Panc1 (cell line): ENCODE results near the gene CELSR2. TPM values are rescaled to one million over a fixed set of nuclear protein-coding genes. Genes with fewer than 3 reads are reported as not detected.

Source experiments
- ATAC-seq: fragments of 200-7000 bp; cut with Tn5 transposase; 2 replicates; pipeline ENCODE4 v1.9.1; 2020; ENCODE audit warnings: mild to moderate bottlenecking, moderate library complexity
- BruUV-seq: library from RNA; stranded (reverse); fragments of 400-500 nt; replicated peaks from 2 replicates; lab custom pipeline; 2021; lab: Mats Ljungman, UMichigan
- CTCF ChIA-PET: fragments of 300-600 bp; sonication (Branson Sonifier 250); formaldehyde crosslinking; loops from one replicate; lab custom pipeline; 2022; ENCODE audit warnings: antibody characterized with exemption; lab: Charles Lee
- POLR2A ChIA-PET: fragments of 300-600 bp; sonication (Branson Sonifier 250); formaldehyde crosslinking; loops from one replicate; lab custom pipeline; 2022; ENCODE audit warnings: antibody characterized with exemption; lab: Charles Lee
- DNase-seq: peaks from one replicate; pipeline ENCODE4 v3.0.0-alpha.2; 2010; ENCODE audit warnings: low read depth, low spot score
- H3K27ac ChIP-seq: 2 replicates; pipeline ENCODE4 v1.5.1; 2011; ENCODE audit warnings: mild to moderate bottlenecking, low read length, inconsistent platforms
- H3K27me3 ChIP-seq: fragments of 200-500 bp; sonication (Bioruptor generic); 2 replicates; pipeline ENCODE4 v1.6.0; 2014; ENCODE audit warnings: low read length, inconsistent platforms; ENCODE audit not compliant: control insufficient read depth, insufficient read depth
- H3K36me3 ChIP-seq: fragments of 200-500 bp; sonication (Bioruptor generic); 2 replicates; pipeline ENCODE4 v1.5.1; 2014; ENCODE audit warnings: inconsistent platforms, mild to moderate bottlenecking, low read length, moderate library complexity; ENCODE audit not compliant: control insufficient read depth, insufficient read depth
- H3K4me1 ChIP-seq: 2 replicates; pipeline ENCODE4 v1.5.1; 2011; ENCODE audit warnings: inconsistent platforms, mild to moderate bottlenecking, low read length, moderate library complexity; ENCODE audit not compliant: control insufficient read depth, insufficient read depth
- H3K4me3 ChIP-seq, 2 experiments: 2 replicates each; pipeline ENCODE4 v1.5.1; 2011 to 2012; ENCODE audit warnings: low read depth in 2 of 2, low read length in 2 of 2, mild to moderate bottlenecking in 2 of 2, inconsistent platforms in 1 of 2, moderate library complexity in 1 of 2
- H3K9me3 ChIP-seq: fragments of 200-500 bp; sonication (Bioruptor generic); 2 replicates; pipeline ENCODE4 v1.5.1; 2014; ENCODE audit warnings: low read depth, mild to moderate bottlenecking, inconsistent platforms, low read length, moderate library complexity; ENCODE audit not compliant: control insufficient read depth, insufficient read depth
- POLR2AphosphoS5 ChIP-seq: IDR thresholded peaks from 2 replicates; pipeline ENCODE4 v1.6.1; 2012; ENCODE audit warnings: mild to moderate bottlenecking, low read depth, low read length, moderate library complexity
- REST ChIP-seq, 2 experiments: IDR thresholded peaks; 2 replicates each; pipeline ENCODE4 v1.6.1; 2011 to 2012; ENCODE audit warnings: low read depth in 2 of 2, control low read depth in 1 of 2, low read length in 1 of 2, mild to moderate bottlenecking in 1 of 2, moderate library complexity in 1 of 2; ENCODE audit not compliant: insufficient read depth in 1 of 2
- SIN3A ChIP-seq: IDR thresholded peaks from 2 replicates; pipeline ENCODE4 v1.6.1; 2012; ENCODE audit warnings: low read depth, mild to moderate bottlenecking, low read length, moderate library complexity, borderline replicate concordance; ENCODE audit not compliant: insufficient read depth
- TCF7L2 ChIP-seq: IDR thresholded peaks from 2 replicates; pipeline ENCODE4 v1.6.1; 2011; ENCODE audit warnings: mild to moderate bottlenecking, low read depth, low read length, inconsistent platforms
- in situ Hi-C: cut with HindIII; loops from 2 replicates; pipeline ENCODE4 v1.10.0; 2016; ENCODE audit warnings: low sequenced_read_pairs, low pct_unique_long_range_greater_than_20kb
- intact Hi-C: fragments of 100-400 bp; cut with micrococcal nuclease; formaldehyde crosslinking; loops from one replicate; pipeline ENCODE4 v1.10.0; 2022; ENCODE audit not compliant: unreplicated experiment
- total RNA-seq: library from RNA; stranded (reverse); gene quantifications from one replicate; pipeline ENCODE4 v1.2.1, GENCODE V29; 2021; ENCODE audit not compliant: unreplicated experiment
- TF ChIP-seq, protein P1 (sequence below): fragments of 450-650 bp; IDR thresholded peaks from 2 replicates; pipeline ENCODE4 v1.5.1; 2017; ENCODE audit warnings: mild to moderate bottlenecking

Gene CELSR2
- total RNA-seq, 1 experiment from 2014 or later = 4.1 TPM

DNA sequence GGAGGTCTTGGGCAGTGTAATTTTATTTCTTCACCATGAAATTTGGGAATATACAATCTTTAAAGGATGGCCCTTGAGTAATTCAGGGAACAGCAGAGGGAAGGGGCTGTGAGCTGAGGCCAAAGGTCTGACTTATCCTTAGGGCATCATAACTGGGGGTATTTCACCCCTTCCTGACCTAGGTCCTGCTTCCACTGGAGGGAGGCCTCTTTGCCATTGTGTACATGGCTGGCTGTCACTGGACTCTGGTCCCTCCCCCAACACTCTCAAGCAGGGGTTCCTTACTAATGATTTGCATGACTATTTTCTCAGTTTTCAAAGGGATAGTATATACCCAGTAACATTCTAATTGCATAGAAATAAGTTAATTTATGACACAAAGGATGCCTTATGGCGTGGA, 40.8 kb downstream of the CELSR2 start:
- CTCF ChIA-PET = no interaction called here
- intact Hi-C loops = no loop called here
- no peak overlapping the region for H3K4me3 ChIP-seq
- BruUV-seq = no TSS peak
- no peaks in the 10 kb centered on the region for H3K9me3 ChIP-seq
- ATAC-seq (no peak), DNase-seq (no peak)
- no peak for TF ChIP-seq POLR2AphosphoS5
- no peak for TF ChIP-seq SIN3A
- TF ChIP-seq, protein P1, sequence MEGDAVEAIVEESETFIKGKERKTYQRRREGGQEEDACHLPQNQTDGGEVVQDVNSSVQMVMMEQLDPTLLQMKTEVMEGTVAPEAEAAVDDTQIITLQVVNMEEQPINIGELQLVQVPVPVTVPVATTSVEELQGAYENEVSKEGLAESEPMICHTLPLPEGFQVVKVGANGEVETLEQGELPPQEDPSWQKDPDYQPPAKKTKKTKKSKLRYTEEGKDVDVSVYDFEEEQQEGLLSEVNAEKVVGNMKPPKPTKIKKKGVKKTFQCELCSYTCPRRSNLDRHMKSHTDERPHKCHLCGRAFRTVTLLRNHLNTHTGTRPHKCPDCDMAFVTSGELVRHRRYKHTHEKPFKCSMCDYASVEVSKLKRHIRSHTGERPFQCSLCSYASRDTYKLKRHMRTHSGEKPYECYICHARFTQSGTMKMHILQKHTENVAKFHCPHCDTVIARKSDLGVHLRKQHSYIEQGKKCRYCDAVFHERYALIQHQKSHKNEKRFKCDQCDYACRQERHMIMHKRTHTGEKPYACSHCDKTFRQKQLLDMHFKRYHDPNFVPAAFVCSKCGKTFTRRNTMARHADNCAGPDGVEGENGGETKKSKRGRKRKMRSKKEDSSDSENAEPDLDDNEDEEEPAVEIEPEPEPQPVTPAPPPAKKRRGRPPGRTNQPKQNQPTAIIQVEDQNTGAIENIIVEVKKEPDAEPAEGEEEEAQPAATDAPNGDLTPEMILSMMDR = no peak
- TF ChIP-seq REST (IDR thresholded peaks at IDR 0.05; ENCODE audit: insufficient read depth in 1 of 2, low read depth in 2 of 2, low read length in 1 of 2) = no peak
- no peak for TF ChIP-seq TCF7L2
- no peaks in the 10 kb centered on the region for H3K4me1 ChIP-seq
- in situ Hi-C loops = no loop called here
- H3K27me3 ChIP-seq = no peaks in the 10 kb centered on the region
- H3K36me3 ChIP-seq = no peaks in the 10 kb centered on the region
- H3K27ac ChIP-seq = no peak overlapping the region
- POLR2A ChIA-PET = no interaction called here

GRCh38 chr1:109290998-109291397, 41.7 kb downstream of the CELSR2 start:
- DNase-seq = no peak
- H3K4me1 ChIP-seq = no peaks in the 10 kb centered on the region
- in situ Hi-C loops (no loop called here), intact Hi-C loops (no loop called here)
- TF ChIP-seq POLR2AphosphoS5 = no peak
- no peak for TF ChIP-seq SIN3A
- TF ChIP-seq, protein P1 = no peak
- no peak for TF ChIP-seq REST (IDR thresholded peaks at IDR 0.05; ENCODE audit: insufficient read depth in 1 of 2, low read depth in 2 of 2, low read length in 1 of 2)
- TF ChIP-seq TCF7L2 = no peak
- no peaks in the 10 kb centered on the region for H3K36me3 ChIP-seq
- no peaks in the 10 kb centered on the region for H3K27me3 ChIP-seq
- no peaks in the 10 kb centered on the region for H3K9me3 ChIP-seq
- H3K27ac ChIP-seq = no peak overlapping the region
- no TSS peak for BruUV-seq
- no peak for ATAC-seq
- ChIA-PET CTCF (no interaction called here), POLR2A (no interaction called here)
- H3K4me3 ChIP-seq = no peak overlapping the region
